ENCODE measurements around the gene HMSD.

GRCh38 chr18:64009305-64009704, 60.2 kb downstream of the HMSD start:
- TF ChIP-seq CTCF (IDR thresholded peaks at IDR 0.05 in 4 of 5, conservative IDR thresholded peaks at IDR 0.05 in 1 of 5) (no peak), POLR2A (IDR thresholded peaks at IDR 0.05) (no peak)

All from gastrocnemius medialis (tissue), 4 donors.